Fibroblast of pulmonary artery (primary cell): ENCODE measurements around the gene LTBP1.

Source experiments
- DNase-seq: peaks from one replicate; pipeline ENCODE4 v3.0.0-alpha.2; 2010; ENCODE audit warnings: low read depth
- H3K4me3 ChIP-seq: replicated peaks from 2 replicates; pipeline ENCODE4 v1.5.1; 2011; ENCODE audit warnings: low read depth, mild to moderate bottlenecking, control low read depth, low read length, moderate library complexity
- CTCF ChIP-seq: IDR thresholded peaks from 2 replicates; pipeline ENCODE4 v1.5.1; 2011; ENCODE audit warnings: mild to moderate bottlenecking, control low read depth, low read length, inconsistent platforms; ENCODE audit errors: missing control alignments

The LTBP1 gene

GRCh38 chr2:33312355-33312754 is 365.6 kb downstream of the LTBP1 start:
- DNase-seq, result no peak
- no peak overlapping the region for H3K4me3 ChIP-seq
- TF ChIP-seq CTCF, result no peak

- H3K4me3 ChIP-seq, result no peak overlapping the region
- no peak for TF ChIP-seq CTCF
- DNase-seq, result peak; percentile 25
Observed at GRCh38 chr2:33313039-33313438, 366.3 kb downstream of the LTBP1 start.

DNA sequence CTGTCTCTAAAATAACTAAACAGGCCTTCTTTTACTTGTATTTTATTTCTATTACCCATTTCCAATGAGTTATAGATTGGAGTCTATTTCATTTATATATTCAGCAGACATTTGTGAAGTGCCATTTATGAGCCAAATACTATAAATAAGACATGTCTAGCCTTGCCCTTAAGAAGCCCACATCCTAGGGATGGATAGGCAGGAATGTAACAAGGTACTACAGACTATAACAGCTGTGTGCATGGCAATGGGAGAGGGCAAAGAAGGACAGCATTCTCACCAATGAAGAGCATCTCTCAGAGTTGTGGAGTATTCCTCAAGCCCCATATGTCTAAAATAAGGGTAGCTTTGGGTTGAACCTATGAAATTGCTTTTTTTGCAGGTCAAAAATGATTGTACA is 367.8 kb downstream of the LTBP1 start:
- no peak for TF ChIP-seq CTCF
- H3K4me3 ChIP-seq, result no peak overlapping the region
- no peak for DNase-seq

GRCh38 chr2:33316328-33316727 is 369.6 kb downstream of the LTBP1 start:
- no peak for DNase-seq
- no peak overlapping the region for H3K4me3 ChIP-seq
- no peak for TF ChIP-seq CTCF

- no peak for TF ChIP-seq CTCF
- no peak for DNase-seq
- no peak overlapping the region for H3K4me3 ChIP-seq
Observed at GRCh38 chr2:33317369-33318007, 370.7 kb downstream of the LTBP1 start.

- H3K4me3 ChIP-seq, result no peak overlapping the region
- TF ChIP-seq CTCF, result no peak
- no peak for DNase-seq
Observed at GRCh38 chr2:33318456-33318855, 371.7 kb downstream of the LTBP1 start.

- H3K4me3 ChIP-seq, result no peak overlapping the region
- TF ChIP-seq CTCF, result no peak
- DNase-seq, result no peak
Observed at GRCh38 chr2:33320573-33320972, 373.8 kb downstream of the LTBP1 start.
